Adrenal gland (tissue), 12 donors: ENCODE data around the gene SKIC2. TPM values are rescaled to one million over a fixed set of nuclear protein-coding genes. Genes with fewer than 3 reads are reported as not detected.

Experiments used
- DNase-seq, 7 donors: peaks; one replicate each; pipeline ENCODE4 v3.0.0-alpha.2; 2019 to 2020
- H3K27ac ChIP-seq, 5 donors: fragments of 200-600 bp; sonication (generic) in 4 of 5; 1 replicate in 3 of 5; 2 replicates in 2 of 5; pipeline versions ENCODE4 v1.5.1 to v1.8.0; 2016 to 2020; ENCODE audit warnings: mild to moderate bottlenecking in 1 of 5
- H3K27me3 ChIP-seq: fragments of 200-600 bp; 2 replicates; pipeline ENCODE4 v1.8.0; 2021
- H3K36me3 ChIP-seq, 2 donors: fragments of 200-600 bp; replicated peaks in 1 of 2; 1 replicate in 1 of 2; 2 replicates in 1 of 2; pipeline versions ENCODE4 v1.5.1 to v1.8.0; 2018 to 2022
- H3K4me1 ChIP-seq, 2 donors: fragments of 200-600 bp; replicated peaks in 1 of 2; 1 replicate in 1 of 2; 2 replicates in 1 of 2; pipeline versions ENCODE4 v1.5.1 to v1.8.0; 2018 to 2021
- H3K4me3 ChIP-seq, 4 donors: fragments of 200-600 bp; sonication (generic) in 3 of 4; one replicate each; pipeline ENCODE4 v1.5.1; 2016 to 2018
- H3K9me3 ChIP-seq, 3 donors: fragments of 200-600 bp; sonication (generic) in 1 of 3; replicated peaks in 1 of 3; 1 replicate in 2 of 3; 2 replicates in 1 of 3; pipeline versions ENCODE4 v1.5.1 to v1.8.0; 2016 to 2021
- CTCF ChIP-seq, 6 experiments: fragments of 450-650 bp in 4 of 6; fragments of 200-600 bp in 2 of 6; sonication (generic) in 1 of 6; IDR thresholded peaks; 1 replicate in 5 of 6; 2 replicates in 1 of 6; pipeline versions ENCODE4 v1.5.1 to v1.8.0; 2016 to 2021; ENCODE audit warnings: antibody characterized with exemption in 6 of 6, mild to moderate bottlenecking in 2 of 6, moderate library complexity in 1 of 6
- POLR2A ChIP-seq, 2 donors: fragments of 450-650 bp; IDR thresholded peaks; one replicate each; pipeline ENCODE4 v1.6.1; 2017; ENCODE audit warnings: antibody characterized with exemption in 2 of 2, mild to moderate bottlenecking in 2 of 2, moderate library complexity in 1 of 2
- WGBS, 4 donors: extraction: QIAGEN DNeasy Blood & Tissue Kit in 2 of 4; methylation state at CpG; one replicate each; pipeline versions ENCODE4 v1.1.5 to v1.1.7; 2013 to 2017; 5-methylcytosine and 5-hydroxymethylcytosine counted together
- intact Hi-C, 2 donors: fragments of 100-400 bp; cut with DNase I; formaldehyde crosslinking; loops; one replicate each; pipeline versions ENCODE4 v1.14.1 to v1.15.0; 2022 to 2023
- polyA plus RNA-seq, 3 donors: library from polyadenylated mRNA; stranded (reverse); fragments of 200-250 nt in 2 of 3; fragments of 350-450 nt in 1 of 3; fragmentation: Illumina TruSeq in 1 of 3; extraction: RNeasy Lipid Tissue Mini Kit (QIAGEN cat#74804) in 1 of 3; gene quantifications; one replicate each; pipeline ENCODE4 v1.2.3, GENCODE V29; 2013 to 2014
- total RNA-seq, 9 donors: library from RNA; depleted of rRNA in 4 of 9; stranded (reverse); fragments of >200 nt in 4 of 9; fragments of 120-200 nt in 1 of 9; fragmentation: NEBNext Ultra II Directional in 1 of 9; extraction: Animal tissue kit (Norgen Biotek cat#: 25700) in 1 of 9; gene quantifications; one replicate each; pipeline versions ENCODE4 v1.1.0 to v1.2.4, GENCODE V29; 2013 to 2023
- donor health status: healthy with polysubstance abuse.
- donor health status: Bipolar disorder and iron deficiency.
- donor health status: DM: yes; HTN: yes; CAD: no.
- donor health status: DM: no; HTN: no; CAD: no.
- donor health status: DM: no; HTN: no; CAD: no.
- donor health status: DM: yes; HTN: yes; CAD: no.

Gene SKIC2
- total and polyA plus RNA-seq, 12 donors = 29.9 to 330 (median 90.7) TPM

GRCh38 chr6:31946370-31946885 is 12.5 kb upstream of the SKIC2 start:
- Histone ChIP-seq H3K36me3 (peaks cover 0 to 4% of the 10 kb centered on the region in 2 donors), H3K9me3 (no peaks in the 10 kb centered on the region), H3K27ac (peak overlapping the region in 4 of 5 donors; percentile 58 to 94 (median 88)), H3K4me3 (peak overlapping the region in 1 of 4 donors; percentile 30), H3K4me1 (peaks cover 12 to 15% of the 10 kb centered on the region in 2 donors), H3K27me3 (no peaks in the 10 kb centered on the region)
- intact Hi-C loops = no loop called here
- 78 to 88% (median 83%) methylated on average over 11 of the region's 11 CpGs for WGBS, 4 donors
- DNase-seq = no peak
- TF ChIP-seq POLR2A (IDR thresholded peaks at IDR 0.05) (no peak), CTCF (IDR thresholded peaks at IDR 0.05) (no peak)

- 75 to 86% (median 84%) methylated on average over 19 to 24 of the region's 24 CpGs for WGBS, 4 donors
- H3K9me3 ChIP-seq = no peaks in the 10 kb centered on the region
- no peak for DNase-seq
- peaks cover 12 to 15% of the 10 kb centered on the region in 2 donors for H3K4me1 ChIP-seq
- intact Hi-C loops = no loop called here
- H3K36me3 ChIP-seq = peaks cover 0 to 12% of the 10 kb centered on the region in 2 donors
- H3K27ac ChIP-seq = peak overlapping the region in 1 of 5 donors; percentile 94
- no peak overlapping the region for H3K4me3 ChIP-seq
- no peaks in the 10 kb centered on the region for H3K27me3 ChIP-seq
- no peak for TF ChIP-seq POLR2A (IDR thresholded peaks at IDR 0.05)
- TF ChIP-seq CTCF (IDR thresholded peaks at IDR 0.05) = no peak
Measured at GRCh38 chr6:31947070-31947675, 11.8 kb upstream of the SKIC2 start.

- Histone ChIP-seq H3K27me3 (no peaks in the 10 kb centered on the region), H3K4me1 (peaks cover 12 to 15% of the 10 kb centered on the region in 2 donors), H3K36me3 (peaks cover 0 to 19% of the 10 kb centered on the region in 2 donors), H3K4me3 (no peak overlapping the region), H3K27ac (no peak overlapping the region), H3K9me3 (no peaks in the 10 kb centered on the region)
- intact Hi-C loops = no loop called here
- WGBS, 4 donors = 76 to 87% (median 82%) methylated on average over 4 of the region's 4 CpGs
- TF ChIP-seq POLR2A (IDR thresholded peaks at IDR 0.05) (no peak), CTCF (IDR thresholded peaks at IDR 0.05) (no peak)
- no peak for DNase-seq
Measured at GRCh38 chr6:31947864-31948263, 11.1 kb upstream of the SKIC2 start.

- H3K27me3 ChIP-seq = no peaks in the 10 kb centered on the region
- no peak for DNase-seq
- 77 to 85% (median 80%) methylated on average over 5 of the region's 5 CpGs for WGBS, 4 donors
- no peaks in the 10 kb centered on the region for H3K9me3 ChIP-seq
- intact Hi-C loops = no loop called here
- peaks cover 0 to 23% of the 10 kb centered on the region in 2 donors for H3K36me3 ChIP-seq
- H3K4me1 ChIP-seq = peaks cover 12 to 15% of the 10 kb centered on the region in 2 donors
- H3K27ac ChIP-seq = no peak overlapping the region
- TF ChIP-seq CTCF (IDR thresholded peaks at IDR 0.05) (no peak), POLR2A (IDR thresholded peaks at IDR 0.05) (no peak)
- no peak overlapping the region for H3K4me3 ChIP-seq
Measured at GRCh38 chr6:31948306-31948705, 10.7 kb upstream of the SKIC2 start.
